Pancreas (tissue), 10 donors: ENCODE measurements around the gene PODN. TPM values are rescaled to one million over a fixed set of nuclear protein-coding genes. Genes with fewer than 3 reads are reported as not detected.
A peak's percentile ranks its signal among the peaks of the same experiment; 100 is the strongest.

ENCODE experiments used
- ATAC-seq, 4 donors: fragments of 200-7000 bp; cut with Tn5 transposase; one replicate each; pipeline versions ENCODE4 v1.8.0 to v1.9.1; 2020; ENCODE audit warnings: mild to moderate bottlenecking in 4 of 4, moderate library complexity in 4 of 4
- DNase-seq, 6 donors: peaks; one replicate each; pipeline ENCODE4 v3.0.0-alpha.2; 2020
- FAIRE-seq: peaks from 2 replicates; lab custom pipeline; 2012; peaks lifted over from hg19 to GRCh38; lab: Jason Lieb, UNC
- H3K27ac ChIP-seq, 4 donors: fragments of 200-600 bp; sonication (generic); 1 replicate in 3 of 4; 2 replicates in 1 of 4; pipeline versions ENCODE4 v1.5.0 to v1.8.0; 2020
- H3K27me3 ChIP-seq, 4 donors: fragments of 200-600 bp; one replicate each; pipeline ENCODE4 v1.8.0; 2021
- H3K36me3 ChIP-seq, 3 donors: fragments of 200-600 bp; sonication (generic) in 1 of 3; one replicate each; pipeline versions ENCODE4 v1.5.0 to v1.8.0; 2020 to 2021
- H3K4me1 ChIP-seq, 3 donors: fragments of 200-600 bp; one replicate each; pipeline ENCODE4 v1.8.0; 2021
- H3K4me3 ChIP-seq, 4 donors: fragments of 200-600 bp; sonication (generic) in 2 of 4; one replicate each; pipeline versions ENCODE4 v1.5.0 to v1.8.0; 2020 to 2021
- H3K9me3 ChIP-seq, 4 donors: fragments of 200-600 bp; one replicate each; pipeline ENCODE4 v1.8.0; 2021
- whole genome bisulfite sequencing, 2 donors: extraction: QIAGEN DNeasy Blood & Tissue Kit; methylation state at CpG; one replicate each; pipeline ENCODE4 v1.1.7; 2013; 5-methylcytosine and 5-hydroxymethylcytosine counted together
- intact Hi-C, 3 donors: fragments of 100-400 bp; cut with DNase I; formaldehyde crosslinking; loops; one replicate each; pipeline versions ENCODE4 v1.11.1 to v1.14.2; 2022
- polyA plus RNA-seq, 2 donors: library from polyadenylated mRNA; stranded (reverse); fragments of 200-250 nt; gene quantifications; one replicate each; pipeline ENCODE4 v1.2.3, GENCODE V29; 2013
- total RNA-seq, 6 donors: library from RNA; stranded (reverse); fragmentation: NEBNext Ultra II Directional in 4 of 6; extraction: Animal tissue kit (Norgen Biotek cat#: 25700) in 4 of 6; gene quantifications; one replicate each; pipeline versions ENCODE4 v1.2.1 to v1.2.4, GENCODE V29; 2021 to 2023
- TF ChIP-seq, protein P1 (sequence below), 4 donors: fragments of 200-600 bp; sonication (generic) in 3 of 4; IDR thresholded peaks; one replicate each; pipeline versions ENCODE4 v1.5.0 to v1.8.0; 2021; ENCODE audit warnings: antibody characterized with exemption in 4 of 4
- donor health status: healthy with polysubstance abuse.
- donor health status: DM: no; HTN: no; CAD: no; lungs with moderate emphysema.
- donor health status: DM: no; HTN: no; CAD: no.
- donor health status: control.
- donor health status: control.
- donor health status: Bipolar disorder and iron deficiency.
- donor health status: DM: yes; HTN: yes; CAD: no.
- donor health status: DM: no; HTN: no; CAD: no.
- donor health status: DM: no; HTN: no; CAD: no.
- donor health status: DM: yes; HTN: yes; CAD: no.

PODN gene
- total and polyA plus RNA-seq, 8 donors, result 1.8 to 14.9 (median 10.2) TPM

DNA sequence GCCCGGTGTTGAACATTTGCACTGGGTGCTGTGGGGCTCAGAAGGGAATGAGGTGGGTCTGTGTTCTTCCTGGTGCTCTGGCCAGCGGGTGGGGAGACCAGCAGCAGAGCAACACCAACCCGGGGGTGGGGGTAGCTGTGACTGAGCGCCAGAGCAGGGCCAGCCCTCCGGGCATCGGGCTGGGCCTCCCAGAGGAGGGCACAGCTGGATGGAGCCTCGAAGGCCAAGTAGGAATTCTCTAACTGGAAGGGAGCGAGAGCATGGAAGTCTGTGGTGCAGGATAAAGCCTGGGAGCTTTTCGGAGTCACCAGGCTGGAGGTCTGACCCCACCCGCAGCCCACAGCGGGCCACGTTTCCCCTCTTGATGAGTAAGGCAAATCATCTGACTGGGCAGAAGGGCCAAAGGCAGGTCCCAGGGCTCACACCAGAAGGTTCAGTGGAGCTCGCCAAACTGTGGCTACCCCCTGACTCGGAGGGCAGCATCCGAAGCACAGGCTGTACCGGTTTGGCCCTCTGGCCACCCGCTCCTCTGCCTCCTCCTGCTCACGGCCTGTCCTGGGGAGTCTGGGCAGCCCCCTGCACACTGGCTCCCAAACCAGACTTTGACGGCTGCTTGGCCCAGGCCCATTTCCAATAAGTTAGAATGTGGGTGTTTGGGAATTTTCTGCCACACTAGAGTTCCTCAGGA is 61.6 kb downstream of the PODN start:
- H3K27ac ChIP-seq, result peak overlapping the region in 1 of 4 donors; percentile 37

DNA sequence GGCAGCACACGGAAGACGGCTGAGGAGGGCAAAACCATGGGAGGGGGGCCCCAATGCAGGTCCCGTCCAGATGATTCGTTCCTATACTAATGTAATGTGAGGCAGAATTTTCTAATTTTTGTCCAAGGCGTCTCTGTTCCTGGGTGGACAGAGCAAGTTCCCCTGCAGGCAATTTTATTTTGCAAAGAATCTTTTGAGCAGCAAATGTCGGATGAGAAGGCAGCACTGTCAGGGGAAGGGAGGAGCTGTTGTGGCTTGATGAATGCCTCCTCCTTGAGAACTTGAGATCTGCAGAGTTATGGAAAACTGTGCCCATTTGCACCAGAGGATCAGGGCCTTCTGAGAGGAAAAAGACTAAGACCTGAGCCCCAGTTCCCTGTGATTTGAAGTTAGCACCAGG is 63.1 kb downstream of the PODN start:
- Histone ChIP-seq H3K36me3 (no peaks in the 10 kb centered on the region), H3K4me3 (no peak overlapping the region), H3K4me1 (no peaks in the 10 kb centered on the region), H3K27me3 (no peaks in the 10 kb centered on the region), H3K9me3 (no peaks in the 10 kb centered on the region), H3K27ac (no peak overlapping the region)
- 75 to 89% methylated on average over 6 of the region's 6 CpGs for WGBS, 2 donors
- intact Hi-C loops, result no loop called here
- FAIRE-seq, result no peak
- ATAC-seq, result no peak
- TF ChIP-seq, protein P1, sequence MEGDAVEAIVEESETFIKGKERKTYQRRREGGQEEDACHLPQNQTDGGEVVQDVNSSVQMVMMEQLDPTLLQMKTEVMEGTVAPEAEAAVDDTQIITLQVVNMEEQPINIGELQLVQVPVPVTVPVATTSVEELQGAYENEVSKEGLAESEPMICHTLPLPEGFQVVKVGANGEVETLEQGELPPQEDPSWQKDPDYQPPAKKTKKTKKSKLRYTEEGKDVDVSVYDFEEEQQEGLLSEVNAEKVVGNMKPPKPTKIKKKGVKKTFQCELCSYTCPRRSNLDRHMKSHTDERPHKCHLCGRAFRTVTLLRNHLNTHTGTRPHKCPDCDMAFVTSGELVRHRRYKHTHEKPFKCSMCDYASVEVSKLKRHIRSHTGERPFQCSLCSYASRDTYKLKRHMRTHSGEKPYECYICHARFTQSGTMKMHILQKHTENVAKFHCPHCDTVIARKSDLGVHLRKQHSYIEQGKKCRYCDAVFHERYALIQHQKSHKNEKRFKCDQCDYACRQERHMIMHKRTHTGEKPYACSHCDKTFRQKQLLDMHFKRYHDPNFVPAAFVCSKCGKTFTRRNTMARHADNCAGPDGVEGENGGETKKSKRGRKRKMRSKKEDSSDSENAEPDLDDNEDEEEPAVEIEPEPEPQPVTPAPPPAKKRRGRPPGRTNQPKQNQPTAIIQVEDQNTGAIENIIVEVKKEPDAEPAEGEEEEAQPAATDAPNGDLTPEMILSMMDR (IDR thresholded peaks at IDR 0.05), result no peak
- DNase-seq, result no peak

More for the DNA sequence above, 61.6 kb downstream of the PODN start:
- Histone ChIP-seq H3K36me3 (no peaks in the 10 kb centered on the region), H3K4me1 (no peaks in the 10 kb centered on the region), H3K27me3 (no peaks in the 10 kb centered on the region), H3K4me3 (no peak overlapping the region), H3K9me3 (no peaks in the 10 kb centered on the region)
- TF ChIP-seq, protein P1 (IDR thresholded peaks at IDR 0.05), result no peak
- intact Hi-C loops, result no loop called here
- 81 to 83% methylated on average over 19 of the region's 19 CpGs for WGBS, 2 donors
- ATAC-seq (peak in 3 of 4 donors; percentile 27 to 49 (median 33)), FAIRE-seq (no peak), DNase-seq (no peak)

DNA sequence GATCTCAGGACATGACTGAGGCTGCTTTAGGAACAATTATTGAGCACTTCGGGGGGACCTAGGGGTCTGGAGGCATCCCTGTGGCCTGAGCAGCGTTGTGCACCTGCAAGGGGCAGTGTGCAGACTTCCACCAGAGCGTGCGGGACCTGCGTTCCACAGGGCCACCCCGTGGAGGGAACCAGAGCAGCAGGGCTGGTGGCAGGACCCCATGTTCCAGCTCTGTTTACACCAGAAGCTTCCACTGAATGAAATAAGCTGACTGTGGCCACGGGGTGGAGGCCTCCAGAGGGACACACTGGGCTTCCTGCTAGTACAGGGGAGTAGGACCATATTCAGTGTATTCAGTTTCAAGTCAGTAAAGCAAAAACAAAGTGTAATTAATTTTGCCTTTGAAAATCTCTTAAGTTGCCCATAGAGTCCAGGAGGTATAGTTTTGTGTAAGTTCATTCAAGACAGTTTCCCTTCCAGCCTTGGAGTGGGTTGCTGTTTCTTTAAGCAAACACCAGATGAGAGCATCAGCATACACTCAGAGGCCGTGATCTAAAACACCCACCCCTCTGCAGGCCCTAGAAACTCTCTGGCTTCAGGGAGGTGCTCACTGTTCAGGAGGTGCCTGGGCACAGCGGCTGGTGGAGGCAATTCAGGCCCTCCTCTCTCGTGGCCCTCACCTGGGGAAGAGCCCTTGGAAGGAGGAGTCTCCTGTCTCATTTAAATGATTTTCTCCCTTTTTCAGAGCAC is 63.8 kb downstream of the PODN start:
- no peak overlapping the region for H3K4me3 ChIP-seq
- H3K4me1 ChIP-seq, result no peaks in the 10 kb centered on the region
- H3K27me3 ChIP-seq, result no peaks in the 10 kb centered on the region
- WGBS, 2 donors, result 78 to 84% methylated on average over 10 of the region's 10 CpGs
- H3K36me3 ChIP-seq, result no peaks in the 10 kb centered on the region
- H3K9me3 ChIP-seq, result no peaks in the 10 kb centered on the region
- TF ChIP-seq, protein P1 (IDR thresholded peaks at IDR 0.05), result no peak
- H3K27ac ChIP-seq, result no peak overlapping the region
- no peak for FAIRE-seq
- no peak for ATAC-seq
- intact Hi-C loops, result no loop called here
- DNase-seq, result no peak

DNA sequence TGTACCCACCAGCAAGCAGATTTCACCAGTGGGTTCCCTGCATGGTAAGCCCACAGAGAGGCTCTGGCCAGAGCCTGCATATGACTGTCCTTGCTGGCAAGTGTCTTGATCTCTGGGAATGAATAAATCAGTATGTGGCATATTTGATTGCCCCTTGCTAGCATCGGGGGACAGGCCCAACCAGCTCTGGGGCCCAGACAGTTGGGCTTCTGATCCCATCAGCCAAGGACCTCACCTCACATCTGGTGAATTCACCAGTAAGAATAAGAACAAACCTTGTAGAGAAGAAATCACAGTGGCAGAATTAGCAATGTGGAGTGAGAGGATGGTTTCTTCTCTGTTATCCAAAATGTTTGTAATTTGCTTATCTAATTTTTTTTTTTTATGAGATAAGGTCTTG is 64.5 kb downstream of the PODN start:
- no peak overlapping the region for H3K4me3 ChIP-seq
- H3K4me1 ChIP-seq, result no peaks in the 10 kb centered on the region
- no peaks in the 10 kb centered on the region for H3K36me3 ChIP-seq
- H3K9me3 ChIP-seq, result no peaks in the 10 kb centered on the region
- H3K27ac ChIP-seq, result no peak overlapping the region
- FAIRE-seq, result no peak
- intact Hi-C loops, result no loop called here
- no peaks in the 10 kb centered on the region for H3K27me3 ChIP-seq
- ATAC-seq, result no peak
- TF ChIP-seq, protein P1 (IDR thresholded peaks at IDR 0.05), result no peak
- WGBS, 2 donors, result 62 to 71% methylated on average over 1 of the region's 1 CpG
- peak in 1 of 6 donors; percentile 12 for DNase-seq

DNA sequence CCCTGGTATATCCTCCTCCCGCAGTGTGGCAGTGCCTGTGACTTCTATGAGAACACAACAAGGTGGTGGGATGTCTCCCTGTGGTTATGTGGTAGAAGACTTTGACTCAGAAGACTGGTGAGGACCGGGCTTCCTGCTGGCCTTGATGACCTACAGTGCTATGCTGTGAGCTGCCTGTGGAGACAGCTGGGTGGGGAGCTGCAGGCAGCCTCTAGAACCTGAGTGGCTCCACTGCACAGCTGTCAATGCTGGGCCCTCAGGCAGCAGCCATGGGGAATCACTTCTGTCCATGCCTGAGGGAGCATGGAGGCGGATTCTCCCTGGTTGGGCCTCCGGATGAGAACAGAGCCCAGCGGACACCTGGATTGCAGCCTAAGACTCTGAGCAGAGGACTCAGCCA is 65.5 kb downstream of the PODN start:
- TF ChIP-seq, protein P1 (IDR thresholded peaks at IDR 0.05), result no peak
- DNase-seq, result peak in 1 of 6 donors; percentile 23
- intact Hi-C loops, result no loop called here
- Histone ChIP-seq H3K27ac (no peak overlapping the region), H3K27me3 (no peaks in the 10 kb centered on the region), H3K4me3 (no peak overlapping the region), H3K36me3 (no peaks in the 10 kb centered on the region), H3K9me3 (no peaks in the 10 kb centered on the region), H3K4me1 (no peaks in the 10 kb centered on the region)
- ATAC-seq, result no peak
- FAIRE-seq, result no peak
- WGBS, 2 donors, result 90 to 94% methylated on average over 5 of the region's 5 CpGs
